Umbilical cord (tissue), 2 donors: ENCODE results near the gene JARID2. TPM values are rescaled to one million over a fixed set of nuclear protein-coding genes. Genes with fewer than 3 reads are reported as not detected.

Experiments
- DNase-seq: peaks from one replicate; pipeline ENCODE4 v3.0.0-alpha.2; 2015; ENCODE audit warnings: low spot score
- total RNA-seq: library from RNA; depleted of rRNA; stranded (reverse); fragments of >200 nt; gene quantifications from one replicate; pipeline ENCODE4 v1.2.3, GENCODE V29; 2014; ENCODE audit warnings: low replicate concordance; ENCODE audit not compliant: insufficient read depth

The JARID2 gene
- total RNA-seq, 1 donor from 2014 or later = 8.4 TPM

DNA sequence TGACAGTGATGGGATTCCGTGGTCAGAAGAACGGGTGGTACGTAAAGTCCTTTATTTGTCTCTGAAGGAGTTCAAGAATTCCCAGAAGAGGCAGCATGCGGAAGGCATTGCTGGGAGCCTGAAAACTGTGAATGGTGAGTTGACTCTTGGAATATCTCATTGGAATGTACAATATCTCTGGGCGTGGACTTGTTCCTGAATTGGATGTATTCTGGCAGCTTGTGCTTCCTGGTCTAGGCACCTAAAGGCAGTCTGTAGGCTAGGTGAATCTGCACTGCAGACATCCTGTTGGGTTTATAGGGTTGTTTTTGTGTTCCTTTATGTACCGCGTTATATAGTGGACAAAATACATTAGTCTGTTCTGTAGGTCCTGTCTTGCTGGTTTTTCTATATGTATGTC, 128.2 kb downstream of the JARID2 start:
- no peak for DNase-seq

GRCh38 chr6:15375018-15375417, 129.1 kb downstream of the JARID2 start:
- DNase-seq = no peak

DNA sequence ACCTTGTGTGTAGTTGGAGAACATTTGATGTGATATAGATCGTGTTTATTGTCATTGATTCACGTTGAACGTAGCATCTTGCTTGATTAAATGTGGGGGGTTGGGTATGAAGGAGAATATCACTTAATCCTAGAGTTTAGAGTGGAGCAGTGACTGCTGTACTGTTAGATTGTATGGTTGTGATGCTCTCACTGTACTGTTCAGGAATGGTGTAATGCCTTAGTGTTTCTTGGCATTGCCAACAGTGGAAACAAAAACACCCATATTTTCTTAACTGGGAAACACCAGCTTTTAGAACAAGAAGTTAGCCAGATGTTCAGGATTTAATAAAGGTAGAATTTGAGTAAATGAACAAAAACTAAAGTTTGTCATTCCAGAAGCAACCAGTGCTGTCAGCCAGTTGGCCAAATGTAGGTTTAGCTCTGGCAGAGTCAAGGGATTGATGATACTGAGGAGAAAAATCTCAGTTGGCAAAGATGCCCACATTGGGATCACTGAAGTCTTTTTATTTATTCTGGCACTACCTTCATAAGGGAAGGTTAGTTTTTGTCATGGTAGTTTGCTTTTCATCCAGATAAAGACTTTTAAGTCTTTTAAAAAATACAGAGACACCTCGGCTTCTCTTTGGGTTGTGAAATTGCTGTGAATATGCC, 129.9 kb downstream of the JARID2 start:
- DNase-seq = no peak

- no peak for DNase-seq
Observed at GRCh38 chr6:15376900-15377487, 131.1 kb downstream of the JARID2 start.

- DNase-seq = no peak
Observed at GRCh38 chr6:15378272-15378671, 132.4 kb downstream of the JARID2 start.

DNA sequence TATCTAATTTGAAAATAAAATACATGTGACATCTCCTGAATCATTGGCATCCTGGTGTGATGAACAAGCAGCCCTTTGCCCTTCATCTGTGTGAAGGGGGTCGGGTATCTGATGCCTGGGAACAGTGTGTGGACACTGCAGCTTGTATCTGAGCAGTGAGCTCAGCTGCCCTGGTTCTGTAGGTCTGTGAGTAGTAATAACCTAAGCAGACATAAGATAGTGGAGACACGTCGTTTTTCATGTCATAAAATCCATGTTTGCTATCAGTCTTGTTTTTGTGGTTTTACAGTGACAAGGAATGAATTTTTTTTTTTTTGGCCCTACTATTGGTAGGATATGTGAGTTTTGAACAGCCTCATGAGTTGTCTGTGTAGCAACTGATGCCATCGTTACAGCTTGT, 133.0 kb downstream of the JARID2 start:
- no peak for DNase-seq

DNA sequence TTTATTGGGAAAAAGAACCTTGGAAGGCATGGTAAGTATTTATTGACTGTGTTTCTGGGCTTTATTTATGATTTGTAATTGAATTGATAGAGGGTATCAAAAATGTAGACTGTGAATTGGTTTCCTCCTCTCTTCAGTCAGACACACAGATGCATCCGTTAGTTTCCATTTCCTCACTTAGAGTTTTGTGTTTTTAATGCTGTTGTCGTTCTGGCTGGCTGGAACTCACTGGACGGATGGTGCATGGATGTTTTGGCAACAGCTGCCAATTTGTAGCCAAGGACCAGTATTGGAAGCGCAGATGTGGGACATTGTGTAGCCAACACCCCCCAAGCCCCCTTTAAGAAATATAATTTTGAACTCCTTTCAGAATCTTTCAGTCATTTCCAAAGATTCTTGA, 134.5 kb downstream of the JARID2 start:
- DNase-seq = no peak

DNA sequence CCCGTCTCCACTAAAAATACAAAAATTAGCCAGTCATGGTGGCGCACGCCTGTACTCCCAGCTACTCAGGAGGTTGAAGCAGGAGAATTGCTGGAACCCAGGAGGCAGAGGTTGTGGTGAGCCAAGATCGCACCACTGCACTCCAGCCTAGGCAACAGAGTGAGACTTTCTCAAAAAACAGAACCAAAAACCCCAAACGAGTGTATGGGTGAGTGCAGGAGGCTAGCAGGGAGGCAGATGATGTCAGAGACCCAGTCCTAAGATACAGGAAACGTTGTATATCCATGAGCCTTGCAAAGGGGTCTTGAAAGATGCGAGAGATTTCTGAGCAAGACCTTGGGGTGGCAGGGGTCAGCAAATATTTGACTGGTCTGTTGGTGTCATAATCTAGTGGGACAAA, 136.2 kb downstream of the JARID2 start:
- no peak for DNase-seq

GRCh38 chr6:15382712-15383111, 136.8 kb downstream of the JARID2 start:
- DNase-seq = no peak

GRCh38 chr6:15384901-15385300, 139.0 kb downstream of the JARID2 start:
- DNase-seq = no peak

- no peak for DNase-seq
Observed at GRCh38 chr6:15385521-15385920, 139.7 kb downstream of the JARID2 start.

DNA sequence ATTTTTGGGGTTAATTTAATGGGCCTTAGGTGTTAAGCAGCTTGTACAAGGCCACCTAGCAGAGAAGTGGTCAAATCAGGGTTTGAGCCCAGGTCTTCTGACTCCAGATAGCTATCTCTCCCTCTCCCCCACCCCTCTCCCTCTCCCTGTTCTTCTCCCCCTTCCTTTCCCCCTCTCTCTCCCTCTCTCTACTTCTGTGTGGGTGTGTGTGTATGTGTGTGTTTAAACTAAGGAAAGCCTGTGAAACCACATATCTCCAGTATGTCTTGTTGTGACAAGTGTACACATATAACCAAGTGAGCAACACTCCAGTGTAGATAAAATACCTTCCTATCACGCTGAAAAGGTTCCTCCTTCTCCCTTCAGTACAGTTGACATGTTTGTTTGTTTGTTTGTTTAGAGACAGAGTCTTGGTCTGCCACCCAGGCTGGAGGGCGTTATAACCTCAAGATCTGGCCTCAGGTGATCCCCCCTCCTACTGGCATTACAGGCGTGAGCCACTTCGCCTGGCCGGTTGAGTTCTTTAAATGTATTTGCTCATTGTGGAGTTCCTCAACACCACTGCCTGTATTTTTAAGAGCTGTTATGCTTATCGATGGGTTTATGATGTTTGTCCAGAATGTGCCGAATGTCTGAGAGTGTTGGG, 140.4 kb downstream of the JARID2 start:
- no peak for DNase-seq

DNA sequence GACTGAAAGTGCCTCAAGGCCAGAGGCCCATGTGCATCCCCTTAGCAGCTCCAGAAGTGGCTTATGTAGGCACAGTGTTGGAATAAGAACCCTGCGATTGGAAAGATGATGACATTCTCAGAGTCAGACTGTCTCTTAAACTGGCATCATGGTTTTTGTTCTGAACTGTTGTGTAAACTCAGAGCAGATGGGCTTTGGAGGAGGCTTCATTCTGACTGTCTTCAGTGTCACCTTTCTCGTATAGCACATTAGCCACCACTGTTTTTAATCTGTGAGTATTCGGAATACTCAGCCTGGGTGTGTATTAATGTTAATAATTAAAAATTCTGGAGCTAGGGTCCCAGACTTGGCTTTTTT, 140.9 kb downstream of the JARID2 start:
- DNase-seq = no peak

- DNase-seq = no peak
Observed at GRCh38 chr6:15387118-15387517, 141.2 kb downstream of the JARID2 start.

- peak; percentile 47 for DNase-seq
Observed at GRCh38 chr6:15389084-15389764, 143.4 kb downstream of the JARID2 start.

GRCh38 chr6:15389765-15390723, 144.2 kb downstream of the JARID2 start:
- peak; percentile 58 for DNase-seq

GRCh38 chr6:15391500-15391899, 145.6 kb downstream of the JARID2 start:
- DNase-seq = no peak

DNA sequence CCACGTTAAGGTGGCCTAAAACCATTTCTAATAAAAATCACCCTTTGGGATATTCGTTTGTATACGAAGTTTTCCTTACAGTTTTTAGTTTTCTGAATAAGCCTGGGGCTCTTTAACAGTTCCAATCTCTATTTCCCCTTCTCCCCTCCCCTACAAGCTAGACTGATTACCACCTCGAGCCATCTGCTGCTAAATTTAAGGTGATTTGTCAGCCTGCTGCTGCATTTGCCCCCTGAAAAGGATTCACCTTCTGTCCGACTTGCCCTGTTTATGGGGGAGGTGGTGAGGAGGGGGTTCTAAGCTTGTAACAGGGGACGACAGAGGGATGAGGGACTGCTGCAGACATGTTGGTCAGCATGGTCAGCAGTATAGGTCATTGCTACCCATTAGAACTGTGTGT, 146.3 kb downstream of the JARID2 start:
- no peak for DNase-seq

DNA sequence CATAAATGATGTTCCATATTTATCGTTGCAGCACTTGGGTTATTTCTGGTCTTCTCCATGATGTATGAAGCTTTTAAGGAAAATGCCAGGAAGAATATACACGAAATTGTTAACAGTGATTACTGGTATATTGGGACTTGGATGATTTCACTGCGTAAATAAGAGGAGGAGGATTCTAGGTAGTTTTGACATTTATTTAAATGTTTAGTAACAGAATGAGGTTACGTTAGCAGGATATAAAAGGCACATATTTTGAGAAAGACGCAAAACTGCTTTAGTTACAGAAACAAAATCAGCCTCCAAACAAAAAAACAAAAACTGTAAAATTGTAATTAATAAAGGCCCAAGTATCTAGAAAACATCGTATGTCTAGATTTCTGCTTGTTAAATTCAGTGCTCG, 147.7 kb downstream of the JARID2 start:
- DNase-seq = no peak

GRCh38 chr6:15395087-15395486, 149.2 kb downstream of the JARID2 start:
- no peak for DNase-seq

- DNase-seq = no peak
Observed at GRCh38 chr6:15396808-15397207, 150.9 kb downstream of the JARID2 start.
